ENCODE data around the gene PPP2R3B. TPM values are rescaled to one million over a fixed set of nuclear protein-coding genes. Genes with fewer than 3 reads are reported as not detected.

PPP2R3B gene
- total and polyA plus RNA-seq, 2 of the 13 experiments (the other 11 are each of a cell fraction or from before 2014, with no cell fraction given) = 17.0 to 21.4 TPM

GRCh38 chrX:318068-318738, 68.5 kb downstream of the PPP2R3B start (continued):
- TF ChIP-seq THAP7 (CRISPR knock-in tag; IDR thresholded peaks at IDR 0.05) = no peak
- no peak for TF ChIP-seq ZNF10 (CRISPR knock-in tag; IDR thresholded peaks at IDR 0.05; ENCODE audit: borderline replicate concordance, low read depth)
- TF ChIP-seq GLMP (CRISPR knock-in tag; IDR thresholded peaks at IDR 0.05; ENCODE audit: borderline replicate concordance) = no peak
- no peak for TF ChIP-seq NFKB2 (CRISPR knock-in tag; IDR thresholded peaks at IDR 0.05; ENCODE audit: borderline replicate concordance)
- TF ChIP-seq NFATC3 (CRISPR knock-in tag; IDR thresholded peaks at IDR 0.05) = no peak
- TF ChIP-seq DPF2 (CRISPR knock-in tag; IDR thresholded peaks at IDR 0.05; ENCODE audit: borderline replicate concordance, low read depth) = no peak
- no peak for TF ChIP-seq NRL (CRISPR knock-in tag; IDR thresholded peaks at IDR 0.05; ENCODE audit: borderline replicate concordance)
- no peak for TF ChIP-seq BRCA1 (CRISPR knock-in tag; IDR thresholded peaks at IDR 0.05)
- peak; percentile 54; the same call in 1 of the 2 replicates for TF ChIP-seq DMAP1 (CRISPR knock-in tag; IDR thresholded peaks at IDR 0.05)
- no peak for TF ChIP-seq NFE2L2 (IDR thresholded peaks at IDR 0.05; ENCODE audit: low read length)
- no peak for TF ChIP-seq ZNF543 (CRISPR knock-in tag; IDR thresholded peaks at IDR 0.05)
- no peak for TF ChIP-seq SNAPC4 (CRISPR knock-in tag; IDR thresholded peaks at IDR 0.05)
- TF ChIP-seq SALL2 (CRISPR knock-in tag; IDR thresholded peaks at IDR 0.05) = no peak
- peak; percentile 82 for TF ChIP-seq NFYB (CRISPR knock-in tag; IDR thresholded peaks at IDR 0.05)
- no peak for TF ChIP-seq ERF (CRISPR knock-in tag; IDR thresholded peaks at IDR 0.05)
- TF ChIP-seq PAWR (CRISPR knock-in tag; IDR thresholded peaks at IDR 0.05; ENCODE audit: borderline replicate concordance) = no peak
- TF ChIP-seq ZNF430 (CRISPR knock-in tag; IDR thresholded peaks at IDR 0.05) = peak; percentile 62; the same call in 1 of the 2 replicates
- TF ChIP-seq ZNF878 (CRISPR knock-in tag; IDR thresholded peaks at IDR 0.05) = no peak
- TF ChIP-seq ZNF546 (CRISPR knock-in tag; conservative IDR thresholded peaks at IDR 0.05) = no peak
- 0 out of 2 replicates have a peak, but pooled peaks have one; percentile 32 for TF ChIP-seq IRX3 (CRISPR knock-in tag; IDR thresholded peaks at IDR 0.05; ENCODE audit: borderline replicate concordance, low read depth)
- TF ChIP-seq ZNF414 (CRISPR knock-in tag; IDR thresholded peaks at IDR 0.05) = no peak
- no peak for TF ChIP-seq ZFP36 (IDR thresholded peaks at IDR 0.05; ENCODE audit: borderline replicate concordance, low read depth, low read length, partially characterized antibody)

Data from HepG2 (cell line).